ENCODE results near the gene C6orf120.

C6orf120 gene

DNA sequence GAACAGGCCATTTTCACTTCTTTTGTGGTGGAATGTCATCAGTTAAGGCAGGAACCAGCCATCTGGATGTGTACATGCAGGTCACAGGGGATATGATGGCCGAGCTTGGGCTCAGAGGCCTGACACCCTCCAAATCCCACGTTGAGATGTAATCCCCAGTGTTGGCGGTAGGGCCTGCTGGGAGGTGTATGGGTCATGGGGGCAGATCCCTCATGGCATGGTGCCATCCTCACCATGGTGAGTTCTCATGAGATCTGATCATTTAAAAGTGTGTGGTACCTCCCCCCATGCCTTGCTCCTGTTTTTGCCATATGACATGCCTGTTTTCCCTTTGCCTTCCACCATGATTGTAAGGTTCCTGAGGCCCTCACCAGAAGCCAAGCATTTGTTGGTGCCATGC, 26.9 kb upstream of the C6orf120 start:
- Histone ChIP-seq H4K20me1 (ENCODE audit: insufficient read depth, low read length) (no peaks in the 10 kb centered on the region), H3K9me3 (replicated peaks; ENCODE audit: insufficient read depth, low read length) (no peaks in the 10 kb centered on the region), H3K79me2 (ENCODE audit: low read length) (no peaks in the 10 kb centered on the region), H3K4me3 (ENCODE audit: low read length) (no peak overlapping the region), H3K36me3 (replicated peaks; ENCODE audit: insufficient read depth, low read length) (no peaks in the 10 kb centered on the region), H3K9ac (ENCODE audit: low read length) (no peak overlapping the region), H3K4me1 (ENCODE audit: low read length) (no peaks in the 10 kb centered on the region), H3K27ac (ENCODE audit: low read length) (no peak overlapping the region), H3F3A (ENCODE audit: insufficient read depth, low read length) (no peaks in the 10 kb centered on the region), H3K4me2 (ENCODE audit: low read depth, low read length) (no peak overlapping the region), H3K27me3 (replicated peaks; ENCODE audit: insufficient read depth, low read length) (no peaks in the 10 kb centered on the region), H3K9me2 (replicated peaks; ENCODE audit: insufficient read depth, low read length) (no peaks in the 10 kb centered on the region), H2AFZ (ENCODE audit: low read length) (no peak overlapping the region)
- TF ChIP-seq EZH2 (optimal IDR thresholded peaks at IDR 0.05; ENCODE audit: low read depth, low read length) (no peak), EZH2phosphoT487 (IDR thresholded peaks at IDR 0.05; ENCODE audit: low read length) (no peak)
- TF ChIP-seq, protein P1, sequence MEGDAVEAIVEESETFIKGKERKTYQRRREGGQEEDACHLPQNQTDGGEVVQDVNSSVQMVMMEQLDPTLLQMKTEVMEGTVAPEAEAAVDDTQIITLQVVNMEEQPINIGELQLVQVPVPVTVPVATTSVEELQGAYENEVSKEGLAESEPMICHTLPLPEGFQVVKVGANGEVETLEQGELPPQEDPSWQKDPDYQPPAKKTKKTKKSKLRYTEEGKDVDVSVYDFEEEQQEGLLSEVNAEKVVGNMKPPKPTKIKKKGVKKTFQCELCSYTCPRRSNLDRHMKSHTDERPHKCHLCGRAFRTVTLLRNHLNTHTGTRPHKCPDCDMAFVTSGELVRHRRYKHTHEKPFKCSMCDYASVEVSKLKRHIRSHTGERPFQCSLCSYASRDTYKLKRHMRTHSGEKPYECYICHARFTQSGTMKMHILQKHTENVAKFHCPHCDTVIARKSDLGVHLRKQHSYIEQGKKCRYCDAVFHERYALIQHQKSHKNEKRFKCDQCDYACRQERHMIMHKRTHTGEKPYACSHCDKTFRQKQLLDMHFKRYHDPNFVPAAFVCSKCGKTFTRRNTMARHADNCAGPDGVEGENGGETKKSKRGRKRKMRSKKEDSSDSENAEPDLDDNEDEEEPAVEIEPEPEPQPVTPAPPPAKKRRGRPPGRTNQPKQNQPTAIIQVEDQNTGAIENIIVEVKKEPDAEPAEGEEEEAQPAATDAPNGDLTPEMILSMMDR (IDR thresholded peaks at IDR 0.05; ENCODE audit: low read length): no peak
- no peak for DNase-seq

GRCh38 chr6:169677096-169677495, 24.8 kb upstream of the C6orf120 start:
- H3K4me3 ChIP-seq (ENCODE audit: low read length): no peak overlapping the region
- no peaks in the 10 kb centered on the region for H3K36me3 ChIP-seq (replicated peaks; ENCODE audit: insufficient read depth, low read length)
- no peaks in the 10 kb centered on the region for H3K79me2 ChIP-seq (ENCODE audit: low read length)
- H4K20me1 ChIP-seq (ENCODE audit: insufficient read depth, low read length): no peaks in the 10 kb centered on the region
- H3K9ac ChIP-seq (ENCODE audit: low read length): no peak overlapping the region
- no peaks in the 10 kb centered on the region for H3K9me3 ChIP-seq (replicated peaks; ENCODE audit: insufficient read depth, low read length)
- H3K4me2 ChIP-seq (ENCODE audit: low read depth, low read length): no peak overlapping the region
- no peak overlapping the region for H2AFZ ChIP-seq (ENCODE audit: low read length)
- no peaks in the 10 kb centered on the region for H3K9me2 ChIP-seq (replicated peaks; ENCODE audit: insufficient read depth, low read length)
- H3K27ac ChIP-seq (ENCODE audit: low read length): no peak overlapping the region
- no peaks in the 10 kb centered on the region for H3F3A ChIP-seq (ENCODE audit: insufficient read depth, low read length)
- H3K4me1 ChIP-seq (ENCODE audit: low read length): no peaks in the 10 kb centered on the region
- no peaks in the 10 kb centered on the region for H3K27me3 ChIP-seq (replicated peaks; ENCODE audit: insufficient read depth, low read length)
- TF ChIP-seq EZH2phosphoT487 (IDR thresholded peaks at IDR 0.05; ENCODE audit: low read length) (no peak), EZH2 (optimal IDR thresholded peaks at IDR 0.05; ENCODE audit: low read depth, low read length) (no peak)
- TF ChIP-seq, protein P1 (IDR thresholded peaks at IDR 0.05; ENCODE audit: low read length): no peak
- no peak for DNase-seq

GRCh38 chr6:169678342-169678741, 23.6 kb upstream of the C6orf120 start:
- Histone ChIP-seq H3K4me3 (ENCODE audit: low read length) (no peak overlapping the region), H3K9ac (ENCODE audit: low read length) (no peak overlapping the region), H4K20me1 (ENCODE audit: insufficient read depth, low read length) (no peaks in the 10 kb centered on the region), H3K4me2 (ENCODE audit: low read depth, low read length) (no peak overlapping the region), H3K9me2 (replicated peaks; ENCODE audit: insufficient read depth, low read length) (no peaks in the 10 kb centered on the region), H3F3A (ENCODE audit: insufficient read depth, low read length) (no peaks in the 10 kb centered on the region), H2AFZ (ENCODE audit: low read length) (no peak overlapping the region), H3K27me3 (replicated peaks; ENCODE audit: insufficient read depth, low read length) (no peaks in the 10 kb centered on the region), H3K36me3 (replicated peaks; ENCODE audit: insufficient read depth, low read length) (no peaks in the 10 kb centered on the region), H3K79me2 (ENCODE audit: low read length) (no peaks in the 10 kb centered on the region), H3K27ac (ENCODE audit: low read length) (no peak overlapping the region), H3K9me3 (replicated peaks; ENCODE audit: insufficient read depth, low read length) (no peaks in the 10 kb centered on the region), H3K4me1 (ENCODE audit: low read length) (no peaks in the 10 kb centered on the region)
- no peak for DNase-seq
- TF ChIP-seq EZH2phosphoT487 (IDR thresholded peaks at IDR 0.05; ENCODE audit: low read length) (no peak), EZH2 (optimal IDR thresholded peaks at IDR 0.05; ENCODE audit: low read depth, low read length) (no peak)
- TF ChIP-seq, protein P1 (IDR thresholded peaks at IDR 0.05; ENCODE audit: low read length): no peak

Measured in MM.1S (cell line).